Lung (tissue), 12 donors: Measurements from ENCODE around the gene OR8G1. TPM values are rescaled to one million over a fixed set of nuclear protein-coding genes. Genes with fewer than 3 reads are reported as not detected.

Source experiments
- ATAC-seq: fragments of 200-7000 bp; cut with Tn5 transposase; one replicate; pipeline ENCODE4 v1.9.1; 2020; ENCODE audit warnings: moderate number of reproducible peaks; ENCODE audit not compliant: insufficient read depth, low FRiP score
- DNase-seq, 3 donors: peaks; one replicate each; pipeline ENCODE4 v3.0.0-alpha.2; 2013 to 2017
- H3K27ac ChIP-seq, 2 donors: one replicate each; pipeline ENCODE4 v1.5.1; 2013; ENCODE audit warnings: mild to moderate bottlenecking in 2 of 2, moderate library complexity in 2 of 2, control low read depth in 1 of 2, inconsistent platforms in 1 of 2, low read depth in 1 of 2, low read length in 1 of 2
- H3K27me3 ChIP-seq, 3 donors: one replicate each; pipeline ENCODE4 v1.5.1; 2013; ENCODE audit warnings: low read length in 2 of 3; ENCODE audit not compliant: control insufficient read depth in 3 of 3, insufficient read depth in 3 of 3
- H3K36me3 ChIP-seq, 4 donors: one replicate each; pipeline ENCODE4 v1.5.1; 2013; ENCODE audit warnings: low read length in 4 of 4, mild to moderate bottlenecking in 1 of 4, moderate library complexity in 1 of 4; ENCODE audit not compliant: control insufficient read depth in 4 of 4, insufficient read depth in 4 of 4
- H3K4me1 ChIP-seq, 5 donors: one replicate each; pipeline ENCODE4 v1.5.1; 2013; ENCODE audit warnings: low read length in 5 of 5, mild to moderate bottlenecking in 2 of 5, moderate library complexity in 1 of 5; ENCODE audit not compliant: control insufficient read depth in 5 of 5, insufficient read depth in 5 of 5
- H3K4me3 ChIP-seq: one replicate; pipeline ENCODE4 v1.5.1; 2013; ENCODE audit warnings: mild to moderate bottlenecking, control low read depth, moderate library complexity
- H3K9ac ChIP-seq, 2 donors: one replicate each; pipeline ENCODE4 v1.5.1; 2013; ENCODE audit warnings: low read length in 2 of 2, control low read depth in 1 of 2; ENCODE audit not compliant: insufficient read depth in 1 of 2
- H3K9me3 ChIP-seq, 4 donors: one replicate each; pipeline ENCODE4 v1.5.1; 2013; ENCODE audit warnings: low read length in 3 of 4, mild to moderate bottlenecking in 1 of 4, moderate library complexity in 1 of 4; ENCODE audit not compliant: control insufficient read depth in 4 of 4, insufficient read depth in 3 of 4
- WGBS, 2 donors: extraction: QIAGEN DNeasy Blood & Tissue Kit; methylation state at CpG; one replicate each; pipeline ENCODE4 v1.1.7; 2013; 5-methylcytosine and 5-hydroxymethylcytosine counted together
- polyA plus RNA-seq, 2 donors: library from polyadenylated mRNA; stranded (reverse); fragments of 200-250 nt; gene quantifications; one replicate each; pipeline ENCODE4 v1.2.1, GENCODE V29; 2013
- total RNA-seq, 2 donors: library from RNA; depleted of rRNA in 1 of 2; stranded (reverse); fragments of >200 nt in 1 of 2; gene quantifications; one replicate each; pipeline ENCODE4 v1.2.1, GENCODE V29; 2014 to 2021
- TF ChIP-seq, protein P1 (sequence below): IDR thresholded peaks from 2 replicates; pipeline ENCODE4 v1.5.1; 2012; ENCODE audit warnings: mild to moderate bottlenecking; ENCODE audit errors: control extremely low read depth, extremely low read depth
- donor health status: control.
- donor health status: control.
- donor health status: Bipolar disorder and iron deficiency.
- donor health status: healthy.
- donor health status: DM: yes; HTN: yes; CAD: no.

Gene OR8G1
- total and polyA plus RNA-seq, 4 donors, result not detected

DNA sequence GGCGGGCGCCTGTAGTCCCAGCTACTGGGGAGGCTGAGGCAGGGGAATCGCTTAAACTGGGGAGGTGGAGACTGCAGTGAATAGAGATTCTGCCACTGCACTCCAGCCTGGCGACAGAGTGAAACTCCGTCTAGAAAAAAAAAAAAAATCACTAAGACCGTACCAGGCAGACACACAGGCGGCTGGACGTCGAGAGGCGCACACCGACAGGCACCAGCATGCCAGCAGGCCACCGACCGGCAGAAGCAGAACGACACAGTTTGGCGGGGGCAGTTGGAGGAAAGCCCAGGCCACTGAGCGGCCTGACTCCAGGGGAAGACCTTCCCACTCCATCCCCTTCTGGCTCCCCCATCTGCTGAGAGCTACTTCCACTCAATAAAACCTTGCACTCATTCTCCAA is 40.2 kb upstream of the OR8G1 start:
- TF ChIP-seq, protein P1, sequence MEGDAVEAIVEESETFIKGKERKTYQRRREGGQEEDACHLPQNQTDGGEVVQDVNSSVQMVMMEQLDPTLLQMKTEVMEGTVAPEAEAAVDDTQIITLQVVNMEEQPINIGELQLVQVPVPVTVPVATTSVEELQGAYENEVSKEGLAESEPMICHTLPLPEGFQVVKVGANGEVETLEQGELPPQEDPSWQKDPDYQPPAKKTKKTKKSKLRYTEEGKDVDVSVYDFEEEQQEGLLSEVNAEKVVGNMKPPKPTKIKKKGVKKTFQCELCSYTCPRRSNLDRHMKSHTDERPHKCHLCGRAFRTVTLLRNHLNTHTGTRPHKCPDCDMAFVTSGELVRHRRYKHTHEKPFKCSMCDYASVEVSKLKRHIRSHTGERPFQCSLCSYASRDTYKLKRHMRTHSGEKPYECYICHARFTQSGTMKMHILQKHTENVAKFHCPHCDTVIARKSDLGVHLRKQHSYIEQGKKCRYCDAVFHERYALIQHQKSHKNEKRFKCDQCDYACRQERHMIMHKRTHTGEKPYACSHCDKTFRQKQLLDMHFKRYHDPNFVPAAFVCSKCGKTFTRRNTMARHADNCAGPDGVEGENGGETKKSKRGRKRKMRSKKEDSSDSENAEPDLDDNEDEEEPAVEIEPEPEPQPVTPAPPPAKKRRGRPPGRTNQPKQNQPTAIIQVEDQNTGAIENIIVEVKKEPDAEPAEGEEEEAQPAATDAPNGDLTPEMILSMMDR, result no peak
- Histone ChIP-seq H3K27me3 (peaks cover 0 to 3% (median 0%) of the 10 kb centered on the region in 3 donors), H3K4me3 (no peak overlapping the region), H3K4me1 (no peaks in the 10 kb centered on the region), H3K9ac (no peak overlapping the region), H3K9me3 (peaks cover 0 to 4% (median 0%) of the 10 kb centered on the region in 4 donors), H3K27ac (no peak overlapping the region), H3K36me3 (no peaks in the 10 kb centered on the region)
- no peak for DNase-seq
- no peak for ATAC-seq
- 94 to 96% methylated on average over 16 of the region's 16 CpGs for WGBS, 2 donors

DNA sequence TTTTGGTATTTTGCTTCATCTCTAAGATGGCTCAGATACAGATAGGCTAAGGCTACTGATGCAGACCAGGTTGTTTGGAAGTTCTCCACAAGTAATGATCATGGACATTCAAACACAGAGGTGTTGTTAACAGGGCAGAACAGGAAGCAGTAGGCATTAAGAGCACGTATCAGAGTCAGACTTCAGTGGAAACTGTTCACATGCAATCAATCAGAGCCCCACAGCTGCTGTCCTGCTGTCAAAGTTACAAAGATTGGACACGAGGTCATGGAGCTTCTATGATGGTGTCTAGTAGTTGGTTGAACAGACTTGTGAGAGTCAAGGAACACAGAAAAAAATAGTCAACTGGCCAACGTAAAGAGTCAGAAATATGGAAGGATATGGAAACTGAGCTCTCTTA is 37.9 kb upstream of the OR8G1 start:
- WGBS, 2 donors, result 55 to 62% methylated on average over 3 of the region's 3 CpGs
- H3K9ac ChIP-seq, result no peak overlapping the region
- ATAC-seq, result no peak

DNA sequence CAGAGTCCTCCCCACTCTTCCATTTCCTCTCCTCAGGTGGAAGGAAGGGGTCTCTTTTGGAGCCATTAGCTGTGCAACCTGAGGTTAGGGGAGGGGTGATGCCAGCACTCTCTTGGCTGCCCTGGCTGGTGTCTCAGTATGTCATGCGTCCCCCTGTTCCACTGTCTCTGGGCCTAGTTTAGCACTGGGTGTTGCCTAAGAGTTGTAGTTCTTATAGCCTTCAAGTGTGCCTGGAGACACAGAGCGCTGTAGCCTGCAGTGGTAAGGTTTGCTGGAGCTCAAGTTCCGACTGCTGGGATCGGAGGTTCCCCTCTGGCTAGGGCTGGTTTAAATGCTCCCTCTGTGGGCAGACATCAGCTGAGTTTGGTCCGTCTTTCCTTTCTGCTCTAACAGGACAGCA is 36.9 kb upstream of the OR8G1 start:
- DNase-seq, result no peak
- Histone ChIP-seq H3K9ac (no peak overlapping the region), H3K27me3 (peaks cover 0 to 3% (median 0%) of the 10 kb centered on the region in 3 donors), H3K27ac (no peak overlapping the region), H3K9me3 (no peaks in the 10 kb centered on the region), H3K36me3 (no peaks in the 10 kb centered on the region), H3K4me1 (no peaks in the 10 kb centered on the region), H3K4me3 (no peak overlapping the region)
- ATAC-seq, result no peak
- 90 to 92% methylated on average over 5 of the region's 5 CpGs for WGBS, 2 donors
- TF ChIP-seq, protein P1, result no peak

More for the DNA sequence above, 37.9 kb upstream of the OR8G1 start:
- TF ChIP-seq, protein P1, result no peak
- Histone ChIP-seq H3K27ac (no peak overlapping the region), H3K36me3 (no peaks in the 10 kb centered on the region), H3K9me3 (peaks cover 0 to 2% (median 0%) of the 10 kb centered on the region in 4 donors), H3K4me3 (no peak overlapping the region), H3K27me3 (peaks cover 0 to 3% (median 0%) of the 10 kb centered on the region in 3 donors), H3K4me1 (no peaks in the 10 kb centered on the region)
- no peak for DNase-seq
